ENCODE measurements around the gene INPP5D.
"Not testable (repeated sequence)": the region's sequence is repeated elsewhere in the genome, so short reads cannot be mapped to it uniquely, and the experiment has no call there.

The INPP5D gene

GRCh38 chr2:233063269-233063975 lies 3.3 kb downstream of the INPP5D start:
- no peak for TF ChIP-seq CTCF (IDR thresholded peaks at IDR 0.05; ENCODE audit: extremely low read depth, missing control alignments)
- peak; percentile 65 for DNase-seq (ENCODE audit: low spot score)

GRCh38 chr2:233063976-233064411 lies 3.9 kb downstream of the INPP5D start:
- DNase-seq (ENCODE audit: low spot score) = no peak

GRCh38 chr2:233064530-233065199 lies 4.5 kb downstream of the INPP5D start:
- DNase-seq (ENCODE audit: low spot score) = no peak
- TF ChIP-seq CTCF (IDR thresholded peaks at IDR 0.05; ENCODE audit: extremely low read depth, missing control alignments) = no peak

More at GRCh38 chr2:233063976-233064411, 3.9 kb downstream of the INPP5D start:
- no peak for TF ChIP-seq CTCF (IDR thresholded peaks at IDR 0.05; ENCODE audit: extremely low read depth, missing control alignments)

- not testable (repeated sequence) for DNase-seq (ENCODE audit: low spot score)
These were observed 5.1 kb downstream of the INPP5D start for GRCh38 chr2:233065200-233065589.

GRCh38 chr2:233065954-233066470 lies 5.9 kb downstream of the INPP5D start:
- no peak for DNase-seq (ENCODE audit: low spot score)
- no peak for TF ChIP-seq CTCF (IDR thresholded peaks at IDR 0.05; ENCODE audit: extremely low read depth, missing control alignments)

- no peak for DNase-seq (ENCODE audit: low spot score)
- no peak for TF ChIP-seq CTCF (IDR thresholded peaks at IDR 0.05; ENCODE audit: extremely low read depth, missing control alignments)
These were observed 8.7 kb downstream of the INPP5D start for GRCh38 chr2:233068762-233069418.

- no peak for TF ChIP-seq CTCF (IDR thresholded peaks at IDR 0.05; ENCODE audit: extremely low read depth, missing control alignments)
- DNase-seq (ENCODE audit: low spot score) = no peak
These were observed 12.7 kb downstream of the INPP5D start for GRCh38 chr2:233072838-233073237.

Data from GM20000 (cell line).